ENCODE measurements around the gene IL37. TPM values are rescaled to one million over a fixed set of nuclear protein-coding genes. Genes with fewer than 3 reads are reported as not detected.

Gene IL37
- total and polyA plus RNA-seq, 2 donors (not counting 3 experiments of a cell fraction or from before 2014, with no cell fraction given) = not detected

GRCh38 chr2:112904883-112905282, 6.1 kb upstream of the IL37 start:
- H3K4me2 ChIP-seq (ENCODE audit: insufficient read depth, low read length) = no peak overlapping the region
- H3K36me3 ChIP-seq (ENCODE audit: control insufficient read depth in 2 of 2, extremely low read depth in 1 of 2, insufficient read depth in 2 of 2, low read length in 2 of 2) = no peaks in the 10 kb centered on the region
- H2AFZ ChIP-seq (ENCODE audit: low read depth, low read length) = no peak overlapping the region
- no peak overlapping the region for H3K27ac ChIP-seq (ENCODE audit: insufficient read depth, low read depth, low read length)
- no peaks in the 10 kb centered on the region for H3K4me1 ChIP-seq (ENCODE audit: control insufficient read depth, extremely low read depth, insufficient read depth, low read length)
- intact Hi-C loops (cut with micrococcal nuclease) (no loop called here), dilution Hi-C loops (cut with MboI; ENCODE audit: extremely low pct_ligation_motif_present, low sequenced_read_pairs) (no loop called here)
- H3K27me3 ChIP-seq (ENCODE audit: control insufficient read depth in 2 of 2, insufficient read depth in 2 of 2, low read length in 2 of 2) = peaks cover 0 to 7% of the 10 kb centered on the region in 2 experiments
- H3K79me2 ChIP-seq (ENCODE audit: control insufficient read depth, insufficient read depth, low read length) = no peaks in the 10 kb centered on the region
- CTCF ChIA-PET = interaction anchor here (0.9 to 2.3 kb wide), 2 partner anchors 20 to 155 kb away, joined by 3 to 5 read pairs; no protein-coding TSS in a partner anchor
- TF ChIP-seq POLR2AphosphoS5 (IDR thresholded peaks at IDR 0.05; ENCODE audit: insufficient read depth, low read depth, low read length) (no peak), GATA2 (IDR thresholded peaks at IDR 0.05; ENCODE audit: insufficient read depth, insufficient read length, low read depth, low read length) (no peak), FOS (IDR thresholded peaks at IDR 0.05; ENCODE audit: borderline replicate concordance, insufficient read depth, low read length) (no peak), JUN (IDR thresholded peaks at IDR 0.05; ENCODE audit: borderline replicate concordance, insufficient read depth, insufficient read length, low read depth) (no peak), MYC (IDR thresholded peaks at IDR 0.05; ENCODE audit: low read depth, low read length) (no peak), EZH2 (IDR thresholded peaks at IDR 0.05; ENCODE audit: borderline replicate concordance, low read depth, low read length, severe bottlenecking) (no peak), POLR2A (IDR thresholded peaks at IDR 0.05; ENCODE audit: low read depth, low read length) (no peak)
- TF ChIP-seq, protein P1, sequence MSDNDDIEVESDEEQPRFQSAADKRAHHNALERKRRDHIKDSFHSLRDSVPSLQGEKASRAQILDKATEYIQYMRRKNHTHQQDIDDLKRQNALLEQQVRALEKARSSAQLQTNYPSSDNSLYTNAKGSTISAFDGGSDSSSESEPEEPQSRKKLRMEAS (IDR thresholded peaks at IDR 0.05; ENCODE audit: insufficient read depth, insufficient read length) = no peak
- TF ChIP-seq, protein P2, sequence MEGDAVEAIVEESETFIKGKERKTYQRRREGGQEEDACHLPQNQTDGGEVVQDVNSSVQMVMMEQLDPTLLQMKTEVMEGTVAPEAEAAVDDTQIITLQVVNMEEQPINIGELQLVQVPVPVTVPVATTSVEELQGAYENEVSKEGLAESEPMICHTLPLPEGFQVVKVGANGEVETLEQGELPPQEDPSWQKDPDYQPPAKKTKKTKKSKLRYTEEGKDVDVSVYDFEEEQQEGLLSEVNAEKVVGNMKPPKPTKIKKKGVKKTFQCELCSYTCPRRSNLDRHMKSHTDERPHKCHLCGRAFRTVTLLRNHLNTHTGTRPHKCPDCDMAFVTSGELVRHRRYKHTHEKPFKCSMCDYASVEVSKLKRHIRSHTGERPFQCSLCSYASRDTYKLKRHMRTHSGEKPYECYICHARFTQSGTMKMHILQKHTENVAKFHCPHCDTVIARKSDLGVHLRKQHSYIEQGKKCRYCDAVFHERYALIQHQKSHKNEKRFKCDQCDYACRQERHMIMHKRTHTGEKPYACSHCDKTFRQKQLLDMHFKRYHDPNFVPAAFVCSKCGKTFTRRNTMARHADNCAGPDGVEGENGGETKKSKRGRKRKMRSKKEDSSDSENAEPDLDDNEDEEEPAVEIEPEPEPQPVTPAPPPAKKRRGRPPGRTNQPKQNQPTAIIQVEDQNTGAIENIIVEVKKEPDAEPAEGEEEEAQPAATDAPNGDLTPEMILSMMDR (IDR thresholded peaks at IDR 0.05; ENCODE audit: extremely low read depth in 1 of 2, insufficient read depth in 1 of 2, low read depth in 1 of 2, low read length in 2 of 2) = no peak
- no peaks in the 10 kb centered on the region for H3K9me3 ChIP-seq (replicated peaks; ENCODE audit: control insufficient read depth, insufficient read depth, low read length)
- POLR2A ChIA-PET = no interaction called here
- no peaks in the 10 kb centered on the region for H3K9me1 ChIP-seq (replicated peaks; ENCODE audit: control insufficient read depth, extremely low read depth, insufficient read depth, low read length)
- no peaks in the 10 kb centered on the region for H4K20me1 ChIP-seq (replicated peaks; ENCODE audit: control insufficient read depth, extremely low read depth, insufficient read depth, low read length)
- no peak overlapping the region for H3K9ac ChIP-seq (replicated peaks; ENCODE audit: extremely low read depth, insufficient read depth, low read length)
- FAIRE-seq = no peak
- BruUV-seq (replicated peaks) = no TSS peak
- no peak for DNase-seq (ENCODE audit: low read depth, low spot score)
- H3K4me3 ChIP-seq (replicated peaks in 1 of 3; ENCODE audit: insufficient read depth in 1 of 3, low read depth in 1 of 3, low read length in 3 of 3) = no peak overlapping the region

Data from endothelial cell of umbilical vein (primary cell).